ENCODE results near the gene KCNH8. TPM values are rescaled to one million over a fixed set of nuclear protein-coding genes. Genes with fewer than 3 reads are reported as not detected.
"Not testable (repeated sequence)": the region's sequence is repeated elsewhere in the genome, so short reads cannot be mapped to it uniquely, and the experiment has no call there.

Gene KCNH8
- total and polyA plus RNA-seq, 2 donors (not counting 1 experiment from before 2014, with no cell fraction given), result under 0.01 TPM; not detected in 1

DNA sequence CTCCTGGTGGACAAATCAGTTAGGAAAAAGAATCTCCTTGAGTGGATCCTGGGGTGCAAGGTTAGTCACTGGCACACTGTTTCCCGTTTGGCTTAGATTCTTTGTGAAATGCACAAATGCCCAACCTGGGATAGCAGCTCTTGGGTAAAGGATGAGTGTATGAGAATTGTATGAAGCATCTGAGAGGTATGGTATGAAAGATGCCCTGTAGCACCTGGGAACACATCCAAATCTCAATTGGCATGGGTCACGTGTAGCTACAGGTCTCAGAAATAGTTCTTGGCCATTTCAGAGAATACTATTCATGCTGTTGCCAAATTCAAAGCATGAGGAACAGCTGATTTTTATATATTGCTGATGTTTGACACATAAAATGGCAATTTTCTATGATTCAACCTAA lies 84.3 kb downstream of the KCNH8 start:
- no peaks in the 10 kb centered on the region for H4K20me1 ChIP-seq (ENCODE audit: control insufficient read depth, extremely low read depth, insufficient read depth, low read length)
- TF ChIP-seq, protein P1, sequence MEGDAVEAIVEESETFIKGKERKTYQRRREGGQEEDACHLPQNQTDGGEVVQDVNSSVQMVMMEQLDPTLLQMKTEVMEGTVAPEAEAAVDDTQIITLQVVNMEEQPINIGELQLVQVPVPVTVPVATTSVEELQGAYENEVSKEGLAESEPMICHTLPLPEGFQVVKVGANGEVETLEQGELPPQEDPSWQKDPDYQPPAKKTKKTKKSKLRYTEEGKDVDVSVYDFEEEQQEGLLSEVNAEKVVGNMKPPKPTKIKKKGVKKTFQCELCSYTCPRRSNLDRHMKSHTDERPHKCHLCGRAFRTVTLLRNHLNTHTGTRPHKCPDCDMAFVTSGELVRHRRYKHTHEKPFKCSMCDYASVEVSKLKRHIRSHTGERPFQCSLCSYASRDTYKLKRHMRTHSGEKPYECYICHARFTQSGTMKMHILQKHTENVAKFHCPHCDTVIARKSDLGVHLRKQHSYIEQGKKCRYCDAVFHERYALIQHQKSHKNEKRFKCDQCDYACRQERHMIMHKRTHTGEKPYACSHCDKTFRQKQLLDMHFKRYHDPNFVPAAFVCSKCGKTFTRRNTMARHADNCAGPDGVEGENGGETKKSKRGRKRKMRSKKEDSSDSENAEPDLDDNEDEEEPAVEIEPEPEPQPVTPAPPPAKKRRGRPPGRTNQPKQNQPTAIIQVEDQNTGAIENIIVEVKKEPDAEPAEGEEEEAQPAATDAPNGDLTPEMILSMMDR (conservative IDR thresholded peaks at IDR 0.05 in 1 of 2, IDR thresholded peaks at IDR 0.05 in 1 of 2; ENCODE audit: low read depth in 1 of 2, low read length in 2 of 2), result no peak
- no peak for TF ChIP-seq EZH2 (IDR thresholded peaks at IDR 0.05; ENCODE audit: low read length, missing control alignments)
- H3K27ac ChIP-seq (ENCODE audit: insufficient read depth, low read length), result no peak overlapping the region
- no peak overlapping the region for H3K9ac ChIP-seq (ENCODE audit: insufficient read depth, low read length)
- no peak overlapping the region for H2AFZ ChIP-seq (ENCODE audit: low read length)
- no peaks in the 10 kb centered on the region for H3K9me3 ChIP-seq (ENCODE audit: control insufficient read depth, insufficient read depth, low read depth, low read length)
- no peaks in the 10 kb centered on the region for H3K36me3 ChIP-seq (ENCODE audit: control insufficient read depth, insufficient read depth, low read length)
- H3K79me2 ChIP-seq (ENCODE audit: control insufficient read depth, insufficient read depth, low read length), result no peaks in the 10 kb centered on the region
- no peak overlapping the region for H3K4me2 ChIP-seq (ENCODE audit: extremely low read depth, insufficient read depth, low read length)
- DNase-seq (ENCODE audit: low read depth in 2 of 2), result no peak
- no peaks in the 10 kb centered on the region for H3K4me1 ChIP-seq (ENCODE audit: control insufficient read depth, extremely low read depth, insufficient read depth, low read length)
- H3K27me3 ChIP-seq (ENCODE audit: control insufficient read depth, insufficient read depth, low read length), result no peaks in the 10 kb centered on the region
- H3K4me3 ChIP-seq (replicated peaks in 1 of 4; ENCODE audit: control extremely low read depth in 1 of 4, insufficient read depth in 1 of 4, low read depth in 3 of 4, low read length in 4 of 4), result no peak overlapping the region

DNA sequence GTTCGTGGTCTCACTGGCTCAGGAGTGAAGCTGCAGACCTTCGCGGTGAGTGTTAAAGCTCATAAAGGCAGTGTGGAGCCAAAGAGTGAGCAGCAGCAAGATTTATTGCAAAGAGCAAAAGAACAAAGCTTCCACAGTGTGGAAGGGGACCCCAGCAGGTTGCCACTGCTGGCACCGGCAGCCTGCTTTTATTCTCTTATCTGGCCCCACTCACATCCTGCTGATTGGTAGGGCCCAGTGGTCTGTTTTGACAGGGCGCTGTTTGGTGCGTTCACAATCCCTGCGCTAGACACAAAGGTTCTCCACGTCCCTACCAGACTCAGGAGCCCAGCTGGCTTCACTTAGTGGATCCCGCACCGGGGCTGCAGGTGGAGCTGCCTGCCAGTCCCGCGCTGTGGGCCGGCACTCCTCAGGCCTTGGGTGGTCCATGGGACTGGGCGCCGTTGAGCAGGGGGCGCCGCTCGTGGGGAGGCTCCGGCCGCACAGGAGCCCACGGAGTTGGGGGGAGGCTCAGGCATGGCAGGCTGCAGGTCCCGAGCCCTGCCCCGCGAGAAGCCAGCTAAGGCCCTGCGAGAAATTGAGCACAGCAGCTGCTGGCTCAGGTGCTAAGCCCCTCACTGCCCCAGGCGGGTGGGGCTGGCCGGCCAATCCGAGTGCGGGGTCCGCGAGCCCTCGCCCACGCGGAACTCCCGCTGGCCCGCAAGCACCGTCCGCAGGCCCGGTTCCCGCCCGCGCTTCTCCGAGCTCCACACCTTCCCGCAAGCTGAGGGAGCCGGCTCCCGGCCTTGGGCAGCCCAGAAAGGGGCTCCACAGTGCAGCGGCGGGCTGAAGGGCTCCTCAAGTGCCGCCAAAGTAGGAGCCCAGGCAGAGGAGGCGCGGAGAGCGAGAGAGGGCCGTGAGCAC lies 85.8 kb downstream of the KCNH8 start:
- H3K79me2 ChIP-seq (ENCODE audit: control insufficient read depth, insufficient read depth, low read length); H3K4me3 ChIP-seq (replicated peaks in 1 of 4; ENCODE audit: control extremely low read depth in 1 of 4, insufficient read depth in 1 of 4, low read depth in 3 of 4, low read length in 4 of 4); H3K9ac ChIP-seq (ENCODE audit: insufficient read depth, low read length); H4K20me1 ChIP-seq (ENCODE audit: control insufficient read depth, extremely low read depth, insufficient read depth, low read length); H3K36me3 ChIP-seq (ENCODE audit: control insufficient read depth, insufficient read depth, low read length); H3K27ac ChIP-seq (ENCODE audit: insufficient read depth, low read length); DNase-seq (ENCODE audit: low read depth in 2 of 2); H3K27me3 ChIP-seq (ENCODE audit: control insufficient read depth, insufficient read depth, low read length); H3K9me3 ChIP-seq (ENCODE audit: control insufficient read depth, insufficient read depth, low read depth, low read length); H2AFZ ChIP-seq (ENCODE audit: low read length); H3K4me2 ChIP-seq (ENCODE audit: extremely low read depth, insufficient read depth, low read length); H3K4me1 ChIP-seq (ENCODE audit: control insufficient read depth, extremely low read depth, insufficient read depth, low read length): not testable (repeated sequence)

DNA sequence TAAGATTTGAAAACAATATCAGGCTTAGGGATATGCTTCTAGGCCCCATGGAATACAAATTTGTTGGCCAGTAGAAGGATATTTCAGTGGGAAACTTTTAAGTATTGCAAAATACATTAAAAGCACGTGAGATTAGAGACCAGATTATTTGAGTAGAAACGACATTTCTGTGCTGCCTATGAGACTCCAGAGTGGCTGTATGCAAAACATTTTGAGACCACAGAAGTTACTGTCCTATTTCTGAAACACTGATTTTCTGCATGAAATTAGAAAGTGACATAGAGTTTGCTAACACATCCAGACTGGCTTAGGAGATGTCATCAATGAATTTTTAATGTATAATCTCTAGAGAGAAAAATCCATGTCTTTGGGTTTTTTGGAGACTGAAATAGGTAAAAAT lies 99.8 kb downstream of the KCNH8 start:
- no peak overlapping the region for H2AFZ ChIP-seq (ENCODE audit: low read length)
- H3K9ac ChIP-seq (ENCODE audit: insufficient read depth, low read length), result no peak overlapping the region
- DNase-seq (ENCODE audit: low read depth in 2 of 2), result no peak
- H3K27me3 ChIP-seq (ENCODE audit: control insufficient read depth, insufficient read depth, low read length), result no peaks in the 10 kb centered on the region
- no peaks in the 10 kb centered on the region for H3K36me3 ChIP-seq (ENCODE audit: control insufficient read depth, insufficient read depth, low read length)
- no peak overlapping the region for H3K4me3 ChIP-seq (replicated peaks in 1 of 4; ENCODE audit: control extremely low read depth in 1 of 4, insufficient read depth in 1 of 4, low read depth in 3 of 4, low read length in 4 of 4)
- H3K4me2 ChIP-seq (ENCODE audit: extremely low read depth, insufficient read depth, low read length), result no peak overlapping the region
- no peaks in the 10 kb centered on the region for H3K79me2 ChIP-seq (ENCODE audit: control insufficient read depth, insufficient read depth, low read length)
- TF ChIP-seq EZH2 (IDR thresholded peaks at IDR 0.05; ENCODE audit: low read length, missing control alignments), result no peak
- TF ChIP-seq, protein P1 (conservative IDR thresholded peaks at IDR 0.05 in 1 of 2, IDR thresholded peaks at IDR 0.05 in 1 of 2; ENCODE audit: low read depth in 1 of 2, low read length in 2 of 2), result no peak
- H3K27ac ChIP-seq (ENCODE audit: insufficient read depth, low read length), result no peak overlapping the region
- no peaks in the 10 kb centered on the region for H3K4me1 ChIP-seq (ENCODE audit: control insufficient read depth, extremely low read depth, insufficient read depth, low read length)
- no peaks in the 10 kb centered on the region for H4K20me1 ChIP-seq (ENCODE audit: control insufficient read depth, extremely low read depth, insufficient read depth, low read length)
- H3K9me3 ChIP-seq (ENCODE audit: control insufficient read depth, insufficient read depth, low read depth, low read length), result no peaks in the 10 kb centered on the region

All from fibroblast of lung (primary cell).